ENCODE measurements around the gene SF3B3. TPM values are rescaled to one million over a fixed set of nuclear protein-coding genes. Genes with fewer than 3 reads are reported as not detected.

The SF3B3 gene
- total and polyA plus RNA-seq, 10 of the 15 experiments (the other 5 are each of a cell fraction or from before 2014, with no cell fraction given) = 134 to 453 (median 215) TPM

DNA sequence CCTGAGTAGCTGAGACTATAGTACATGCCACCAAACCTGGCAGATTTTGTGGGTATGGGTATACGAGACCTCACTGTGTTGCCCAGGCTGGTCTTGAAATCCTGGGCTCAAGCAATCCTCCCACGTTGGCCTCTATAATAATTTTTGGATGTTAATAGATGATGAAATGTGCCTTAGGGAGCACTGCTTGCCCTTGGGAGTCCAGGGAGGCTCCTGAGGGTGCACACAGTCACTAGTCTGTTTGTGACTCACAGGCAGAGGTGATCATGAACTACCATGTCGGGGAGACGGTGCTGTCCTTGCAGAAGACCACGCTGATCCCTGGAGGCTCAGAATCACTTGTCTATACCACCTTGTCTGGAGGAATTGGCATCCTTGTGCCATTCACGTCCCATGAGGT, 46.1 kb downstream of the SF3B3 start (continued):
- TF ChIP-seq, protein P1, sequence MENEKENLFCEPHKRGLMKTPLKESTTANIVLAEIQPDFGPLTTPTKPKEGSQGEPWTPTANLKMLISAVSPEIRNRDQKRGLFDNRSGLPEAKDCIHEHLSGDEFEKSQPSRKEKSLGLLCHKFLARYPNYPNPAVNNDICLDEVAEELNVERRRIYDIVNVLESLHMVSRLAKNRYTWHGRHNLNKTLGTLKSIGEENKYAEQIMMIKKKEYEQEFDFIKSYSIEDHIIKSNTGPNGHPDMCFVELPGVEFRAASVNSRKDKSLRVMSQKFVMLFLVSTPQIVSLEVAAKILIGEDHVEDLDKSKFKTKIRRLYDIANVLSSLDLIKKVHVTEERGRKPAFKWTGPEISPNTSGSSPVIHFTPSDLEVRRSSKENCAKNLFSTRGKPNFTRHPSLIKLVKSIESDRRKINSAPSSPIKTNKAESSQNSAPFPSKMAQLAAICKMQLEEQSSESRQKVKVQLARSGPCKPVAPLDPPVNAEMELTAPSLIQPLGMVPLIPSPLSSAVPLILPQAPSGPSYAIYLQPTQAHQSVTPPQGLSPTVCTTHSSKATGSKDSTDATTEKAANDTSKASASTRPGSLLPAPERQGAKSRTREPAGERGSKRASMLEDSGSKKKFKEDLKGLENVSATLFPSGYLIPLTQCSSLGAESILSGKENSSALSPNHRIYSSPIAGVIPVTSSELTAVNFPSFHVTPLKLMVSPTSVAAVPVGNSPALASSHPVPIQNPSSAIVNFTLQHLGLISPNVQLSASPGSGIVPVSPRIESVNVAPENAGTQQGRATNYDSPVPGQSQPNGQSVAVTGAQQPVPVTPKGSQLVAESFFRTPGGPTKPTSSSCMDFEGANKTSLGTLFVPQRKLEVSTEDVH (IDR thresholded peaks at IDR 0.05; ENCODE audit: low read depth, partially characterized antibody) = no peak
- TF ChIP-seq, protein P2, sequence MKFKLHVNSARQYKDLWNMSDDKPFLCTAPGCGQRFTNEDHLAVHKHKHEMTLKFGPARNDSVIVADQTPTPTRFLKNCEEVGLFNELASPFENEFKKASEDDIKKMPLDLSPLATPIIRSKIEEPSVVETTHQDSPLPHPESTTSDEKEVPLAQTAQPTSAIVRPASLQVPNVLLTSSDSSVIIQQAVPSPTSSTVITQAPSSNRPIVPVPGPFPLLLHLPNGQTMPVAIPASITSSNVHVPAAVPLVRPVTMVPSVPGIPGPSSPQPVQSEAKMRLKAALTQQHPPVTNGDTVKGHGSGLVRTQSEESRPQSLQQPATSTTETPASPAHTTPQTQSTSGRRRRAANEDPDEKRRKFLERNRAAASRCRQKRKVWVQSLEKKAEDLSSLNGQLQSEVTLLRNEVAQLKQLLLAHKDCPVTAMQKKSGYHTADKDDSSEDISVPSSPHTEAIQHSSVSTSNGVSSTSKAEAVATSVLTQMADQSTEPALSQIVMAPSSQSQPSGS (IDR thresholded peaks at IDR 0.05; ENCODE audit: low read length) = no peak

DNA sequence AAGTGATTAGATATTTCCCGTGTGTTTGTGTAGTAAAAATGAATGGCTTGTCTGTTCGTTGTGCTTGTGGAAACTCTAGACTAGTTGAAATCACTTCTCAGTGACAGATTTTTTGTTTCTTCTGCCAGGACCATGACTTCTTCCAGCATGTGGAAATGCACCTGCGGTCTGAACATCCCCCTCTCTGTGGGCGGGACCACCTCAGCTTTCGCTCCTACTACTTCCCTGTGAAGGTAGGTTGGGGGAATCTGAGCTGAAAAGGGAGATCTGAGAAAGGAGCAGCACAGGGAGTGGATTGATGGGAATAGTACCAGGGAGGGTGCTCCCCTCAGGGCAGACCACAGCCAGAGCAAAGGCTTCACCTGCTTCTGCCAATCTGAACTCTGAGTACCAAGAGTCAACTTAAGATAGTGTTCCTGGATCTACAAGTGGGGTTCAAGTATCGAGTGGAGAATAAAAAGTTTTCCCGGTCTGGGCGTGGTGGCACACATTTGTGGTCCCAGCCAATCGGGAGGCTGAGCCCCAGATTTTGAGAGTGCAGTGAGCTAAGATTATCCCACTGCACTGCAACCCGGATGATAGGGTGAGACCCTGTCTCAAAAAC, 47.5 kb downstream of the SF3B3 start:
- H3K4me3 ChIP-seq = no peak overlapping the region
- no peak overlapping the region for H2AFZ ChIP-seq (ENCODE audit: control insufficient read depth, low read depth, low read length)
- H3K9ac ChIP-seq (ENCODE audit: control insufficient read depth, insufficient read depth, low read length) = no peak overlapping the region
- DNase-seq (ENCODE audit: low read depth, low spot score) = no peak
- ChIA-PET RAD21 (ENCODE audit: unreplicated experiment) (no interaction called here), CTCF (no interaction called here), SMC1A (ENCODE audit: uncharacterized antibody, unreplicated experiment) (interaction anchor here (1.3 kb wide), 1 partner anchor 9 kb away, joined by 3 read pairs; no protein-coding TSS in a partner anchor), POLR2A (interaction anchor here (0.6 kb wide), 1 partner anchor 11 kb away, joined by 7 read pairs; no protein-coding TSS in a partner anchor)
- in situ Hi-C loops (cut with MboI) (no loop called here), intact Hi-C loops (cut with micrococcal nuclease; ENCODE audit: unreplicated experiment) (no loop called here)
- peaks cover 6% of the 10 kb centered on the region for H3K4me1 ChIP-seq (ENCODE audit: control insufficient read depth, insufficient read depth, low read length)
- no peak overlapping the region for H3K4me2 ChIP-seq (ENCODE audit: control insufficient read depth, insufficient read depth)
- no peaks in the 10 kb centered on the region; the same call in 1 of the 2 replicates for H4K20me1 ChIP-seq (ENCODE audit: control insufficient read depth, insufficient read depth)
- FAIRE-seq = no peak
- no peaks in the 10 kb centered on the region for H3K27me3 ChIP-seq (replicated peaks in 1 of 2; ENCODE audit: control insufficient read depth in 2 of 2, insufficient read depth in 2 of 2, low read length in 1 of 2)
- no TSS peak for BruUV-seq (replicated peaks)
- 81% methylated on average over 10 of the region's 10 CpGs for WGBS (ENCODE audit: insufficient coverage, insufficient replicate concordance, low lambda C conversion rate, missing lambda C conversion rate)
- H3K79me2 ChIP-seq (ENCODE audit: control insufficient read depth, insufficient read depth, low read length) = no peaks in the 10 kb centered on the region
- no peak overlapping the region for H3K27ac ChIP-seq (ENCODE audit: control insufficient read depth, insufficient read depth)
- ATAC-seq = no peak
- peaks cover 49 to 65% of the 10 kb centered on the region in 2 experiments for H3K36me3 ChIP-seq (ENCODE audit: control insufficient read depth in 2 of 2, insufficient read depth in 2 of 2, low read length in 1 of 2)
- H3K9me3 ChIP-seq (replicated peaks; ENCODE audit: control insufficient read depth, insufficient read depth, low read length) = no peaks in the 10 kb centered on the region
- no peak for TF ChIP-seq HDAC2 (IDR thresholded peaks at IDR 0.05)
- TF ChIP-seq LARP7 (IDR thresholded peaks at IDR 0.05) = no peak
- no peak for TF ChIP-seq SUZ12 (IDR thresholded peaks at IDR 0.05; ENCODE audit: unreplicated experiment)
- no peak for TF ChIP-seq TCF12 (IDR thresholded peaks at IDR 0.05; ENCODE audit: low read depth, low read length)
- TF ChIP-seq, protein P3, sequence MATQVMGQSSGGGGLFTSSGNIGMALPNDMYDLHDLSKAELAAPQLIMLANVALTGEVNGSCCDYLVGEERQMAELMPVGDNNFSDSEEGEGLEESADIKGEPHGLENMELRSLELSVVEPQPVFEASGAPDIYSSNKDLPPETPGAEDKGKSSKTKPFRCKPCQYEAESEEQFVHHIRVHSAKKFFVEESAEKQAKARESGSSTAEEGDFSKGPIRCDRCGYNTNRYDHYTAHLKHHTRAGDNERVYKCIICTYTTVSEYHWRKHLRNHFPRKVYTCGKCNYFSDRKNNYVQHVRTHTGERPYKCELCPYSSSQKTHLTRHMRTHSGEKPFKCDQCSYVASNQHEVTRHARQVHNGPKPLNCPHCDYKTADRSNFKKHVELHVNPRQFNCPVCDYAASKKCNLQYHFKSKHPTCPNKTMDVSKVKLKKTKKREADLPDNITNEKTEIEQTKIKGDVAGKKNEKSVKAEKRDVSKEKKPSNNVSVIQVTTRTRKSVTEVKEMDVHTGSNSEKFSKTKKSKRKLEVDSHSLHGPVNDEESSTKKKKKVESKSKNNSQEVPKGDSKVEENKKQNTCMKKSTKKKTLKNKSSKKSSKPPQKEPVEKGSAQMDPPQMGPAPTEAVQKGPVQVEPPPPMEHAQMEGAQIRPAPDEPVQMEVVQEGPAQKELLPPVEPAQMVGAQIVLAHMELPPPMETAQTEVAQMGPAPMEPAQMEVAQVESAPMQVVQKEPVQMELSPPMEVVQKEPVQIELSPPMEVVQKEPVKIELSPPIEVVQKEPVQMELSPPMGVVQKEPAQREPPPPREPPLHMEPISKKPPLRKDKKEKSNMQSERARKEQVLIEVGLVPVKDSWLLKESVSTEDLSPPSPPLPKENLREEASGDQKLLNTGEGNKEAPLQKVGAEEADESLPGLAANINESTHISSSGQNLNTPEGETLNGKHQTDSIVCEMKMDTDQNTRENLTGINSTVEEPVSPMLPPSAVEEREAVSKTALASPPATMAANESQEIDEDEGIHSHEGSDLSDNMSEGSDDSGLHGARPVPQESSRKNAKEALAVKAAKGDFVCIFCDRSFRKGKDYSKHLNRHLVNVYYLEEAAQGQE (IDR thresholded peaks at IDR 0.05; ENCODE audit: low read depth, low read length) = no peak
- TF ChIP-seq, protein P4, sequence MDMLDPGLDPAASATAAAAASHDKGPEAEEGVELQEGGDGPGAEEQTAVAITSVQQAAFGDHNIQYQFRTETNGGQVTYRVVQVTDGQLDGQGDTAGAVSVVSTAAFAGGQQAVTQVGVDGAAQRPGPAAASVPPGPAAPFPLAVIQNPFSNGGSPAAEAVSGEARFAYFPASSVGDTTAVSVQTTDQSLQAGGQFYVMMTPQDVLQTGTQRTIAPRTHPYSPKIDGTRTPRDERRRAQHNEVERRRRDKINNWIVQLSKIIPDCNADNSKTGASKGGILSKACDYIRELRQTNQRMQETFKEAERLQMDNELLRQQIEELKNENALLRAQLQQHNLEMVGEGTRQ (IDR thresholded peaks at IDR 0.05; ENCODE audit: borderline replicate concordance, low read depth, low read length) = no peak
- no peak for TF ChIP-seq EZH2 (IDR thresholded peaks at IDR 0.05; ENCODE audit: borderline replicate concordance, control insufficient read depth, low read depth, low read length)

All from GM12878 (cell line).